ENCODE results near the gene HCCS. TPM values are rescaled to one million over a fixed set of nuclear protein-coding genes. Genes with fewer than 3 reads are reported as not detected.

Gene HCCS
- total and polyA plus RNA-seq, 2 of the 8 experiments (the other 6 are each of a cell fraction or from before 2014, with no cell fraction given): 11.9 to 29.9 TPM

- FAIRE-seq: no peak
- CTCF ChIA-PET (ENCODE audit: partially characterized antibody): no interaction called here
- TF ChIP-seq CTCF (IDR thresholded peaks at IDR 0.05; ENCODE audit: control extremely low read depth in 1 of 3, insufficient read depth in 1 of 3, low read depth in 1 of 3, low read length in 3 of 3): no peak
Measured at GRCh38 chrX:11103751-11104150, 7.4 kb upstream of the HCCS start.

More at GRCh38 chrX:11103751-11104150, 7.4 kb upstream of the HCCS start:
- no peak overlapping the region for H2AFZ ChIP-seq (ENCODE audit: low read length)
- POLR2A ChIA-PET (ENCODE audit: partially characterized antibody): no interaction called here
- no peak overlapping the region for H4K91ac ChIP-seq (replicated peaks; ENCODE audit: insufficient read length, low read length)
- no peak overlapping the region for H2BK12ac ChIP-seq (ENCODE audit: low read depth, low read length)
- no peaks in the 10 kb centered on the region for H3K79me1 ChIP-seq (ENCODE audit: low read depth, low read length)
- no peaks in the 10 kb centered on the region for H3K79me2 ChIP-seq (ENCODE audit: control insufficient read depth in 1 of 2, insufficient read depth in 2 of 2, low read length in 2 of 2)
- WGBS, 2 experiments (ENCODE audit: extremely low coverage in 1 of 2, insufficient coverage in 1 of 2, insufficient read length in 1 of 2, insufficient replicate concordance in 2 of 2, low coverage in 1 of 2, low lambda C conversion rate in 2 of 2, missing lambda C conversion rate in 1 of 2): 85% methylated on average over 2 of the region's 2 CpGs; no CpG with 5 or more reads in 1 of the 2 experiments
- no peak for DNase-seq (ENCODE audit: low read depth in 1 of 2, low spot score in 2 of 2)
- H3K9me3 ChIP-seq (ENCODE audit: insufficient read depth in 2 of 2, low read depth in 1 of 2, low read length in 1 of 2): no peaks in the 10 kb centered on the region
- no peak overlapping the region for H3K18ac ChIP-seq (ENCODE audit: extremely low read depth, low read length)
- no peak overlapping the region for H2BK20ac ChIP-seq (ENCODE audit: low read length)
- no peak overlapping the region for H3K4me3 ChIP-seq (ENCODE audit: extremely low read depth in 1 of 4, insufficient read depth in 2 of 4, low read depth in 3 of 4, low read length in 4 of 4)
- no peaks in the 10 kb centered on the region; a peak in 1 of 7 replicates for H3K4me1 ChIP-seq (replicated peaks in 1 of 4; ENCODE audit: control insufficient read depth in 3 of 4, insufficient read depth in 4 of 4, low read length in 3 of 4)
- H3K56ac ChIP-seq (replicated peaks; ENCODE audit: insufficient read length, low read depth, low read length): no peak overlapping the region
- no peak overlapping the region for H2BK5ac ChIP-seq (ENCODE audit: low read depth, low read length)
- H3K23ac ChIP-seq (ENCODE audit: insufficient read length): no peak overlapping the region
- H3K4ac ChIP-seq (replicated peaks; ENCODE audit: insufficient read length, low read depth, low read length): no peak overlapping the region
- H4K8ac ChIP-seq (ENCODE audit: extremely low read depth, insufficient read depth, low read length): no peak overlapping the region
- H4K20me1 ChIP-seq (replicated peaks in 1 of 2; ENCODE audit: control insufficient read depth in 1 of 2, insufficient read depth in 2 of 2, low read length in 2 of 2): no peaks in the 10 kb centered on the region
- no peaks in the 10 kb centered on the region for H3K27me3 ChIP-seq (replicated peaks in 1 of 4; ENCODE audit: control insufficient read depth in 3 of 4, extremely low read depth in 1 of 4, insufficient read depth in 3 of 4, low read length in 3 of 4)
- no peaks in the 10 kb centered on the region for H3K23me2 ChIP-seq (ENCODE audit: low read depth, low read length)
- H3K9ac ChIP-seq (replicated peaks in 1 of 4; ENCODE audit: extremely low read depth in 1 of 4, low read depth in 3 of 4, low read length in 3 of 4): no peak overlapping the region
- H3K4me2 ChIP-seq (ENCODE audit: insufficient read depth in 1 of 2, low read depth in 2 of 2, low read length in 2 of 2): no peak overlapping the region
- H2BK120ac ChIP-seq (replicated peaks; ENCODE audit: low read depth, low read length): no peak overlapping the region
- H2AK5ac ChIP-seq (ENCODE audit: low read depth, low read length): no peak overlapping the region
- no peak overlapping the region for H3K27ac ChIP-seq (ENCODE audit: low read depth, low read length)
- no peak overlapping the region for H3K14ac ChIP-seq (ENCODE audit: insufficient read length)
- no peaks in the 10 kb centered on the region for H3K36me3 ChIP-seq (ENCODE audit: control insufficient read depth in 2 of 4, insufficient read depth in 4 of 4, low read length in 3 of 4)
- H4K5ac ChIP-seq (ENCODE audit: insufficient read length, low read depth, low read length): no peak overlapping the region
- H2BK15ac ChIP-seq (ENCODE audit: low read length): no peak overlapping the region

All from H1 (cell line).